MM.1S (cell line): ENCODE results near the gene PPP2R2C.

ENCODE experiments used
- CTCF ChIP-seq: fragments of 300-600 bp; sonication (generic); IDR thresholded peaks from 2 replicates; pipeline ENCODE4 v1.5.1; 2016; ENCODE audit warnings: antibody characterized with exemption, low read length, mixed read lengths
- EZH2 ChIP-seq: fragments of 300-600 bp; sonication (generic); optimal IDR thresholded peaks from 2 replicates; pipeline ENCODE3; 2017; ENCODE audit warnings: low read depth, mild to moderate bottlenecking, antibody characterized with exemption, low read length, mixed read lengths
- EZH2phosphoT487 ChIP-seq: fragments of 300-600 bp; sonication (generic); IDR thresholded peaks from 2 replicates; pipeline ENCODE4 v1.6.1; 2018; ENCODE audit warnings: antibody characterized with exemption, low read length

- no peak for TF ChIP-seq CTCF
- no peak for TF ChIP-seq EZH2
- TF ChIP-seq EZH2phosphoT487 = no peak
These were observed 44.8 kb upstream of the PPP2R2C start for GRCh38 chr4:6517171-6517570.
